ENCODE data around the gene XIRP2. TPM values are rescaled to one million over a fixed set of nuclear protein-coding genes. Genes with fewer than 3 reads are reported as not detected.

XIRP2 gene
- total RNA-seq, 1 experiment from 2014 or later: not detected

GRCh38 chr2:166844111-166844510 is 44.2 kb upstream of the XIRP2 start:
- intact Hi-C loops (cut with micrococcal nuclease): no loop called here
- DNase-seq (ENCODE audit: unreplicated experiment): no peak
- no TSS peak for BruUV-seq (replicated peaks)
- POLR2A ChIA-PET: interaction anchor here (0.5 kb wide), 1 partner anchor 662 kb away, joined by 3 read pairs; no protein-coding TSS in a partner anchor
- Mint-ChIP-seq H3K4me3 (ENCODE audit: unreplicated experiment) (no peak overlapping the region), H3K36me3 (ENCODE audit: insufficient read depth, unreplicated experiment) (no peaks in the 10 kb centered on the region), H3K9me3 (ENCODE audit: unreplicated experiment) (peaks cover 10% of the 10 kb centered on the region), H3K27ac (ENCODE audit: low read depth, unreplicated experiment) (no peak overlapping the region), H3K27me3 (ENCODE audit: insufficient read depth, unreplicated experiment) (peaks cover 12% of the 10 kb centered on the region), H3K4me1 (ENCODE audit: insufficient read depth, unreplicated experiment) (no peaks in the 10 kb centered on the region)
- no peak for TF ChIP-seq CTCF (IDR thresholded peaks at IDR 0.05; ENCODE audit: unreplicated experiment)
- CTCF ChIA-PET: no interaction called here

GRCh38 chr2:166862468-166863132 is 25.7 kb upstream of the XIRP2 start:
- peaks cover 30% of the 10 kb centered on the region for H3K27me3 Mint-ChIP-seq (ENCODE audit: insufficient read depth, unreplicated experiment)

GRCh38 chr2:166867874-166868514 is 20.3 kb upstream of the XIRP2 start:
- CTCF ChIA-PET: interaction anchor here (0.7 kb wide), 1 partner anchor 31 kb away, joined by 3 read pairs; no protein-coding TSS in a partner anchor
- H3K4me3 Mint-ChIP-seq (ENCODE audit: unreplicated experiment): no peak overlapping the region
- no peaks in the 10 kb centered on the region for H3K4me1 Mint-ChIP-seq (ENCODE audit: insufficient read depth, unreplicated experiment)
- intact Hi-C loops (cut with micrococcal nuclease): no loop called here
- H3K36me3 Mint-ChIP-seq (ENCODE audit: insufficient read depth, unreplicated experiment): no peaks in the 10 kb centered on the region
- no peaks in the 10 kb centered on the region for H3K9me3 Mint-ChIP-seq (ENCODE audit: unreplicated experiment)
- no peak for TF ChIP-seq CTCF (IDR thresholded peaks at IDR 0.05; ENCODE audit: unreplicated experiment)
- POLR2A ChIA-PET: no interaction called here
- peaks cover 65% of the 10 kb centered on the region for H3K27me3 Mint-ChIP-seq (ENCODE audit: insufficient read depth, unreplicated experiment)
- H3K27ac Mint-ChIP-seq (ENCODE audit: low read depth, unreplicated experiment): no peak overlapping the region
- DNase-seq (ENCODE audit: unreplicated experiment): no peak
- no TSS peak for BruUV-seq (replicated peaks)

More at GRCh38 chr2:166862468-166863132, 25.7 kb upstream of the XIRP2 start:
- Mint-ChIP-seq H3K4me1 (ENCODE audit: insufficient read depth, unreplicated experiment) (no peaks in the 10 kb centered on the region), H3K9me3 (ENCODE audit: unreplicated experiment) (no peaks in the 10 kb centered on the region), H3K36me3 (ENCODE audit: insufficient read depth, unreplicated experiment) (no peaks in the 10 kb centered on the region), H3K4me3 (ENCODE audit: unreplicated experiment) (no peak overlapping the region), H3K27ac (ENCODE audit: low read depth, unreplicated experiment) (no peak overlapping the region)
- CTCF ChIA-PET: no interaction called here
- intact Hi-C loops (cut with micrococcal nuclease): no loop called here
- no peak for TF ChIP-seq CTCF (IDR thresholded peaks at IDR 0.05; ENCODE audit: unreplicated experiment)
- no peak for DNase-seq (ENCODE audit: unreplicated experiment)
- BruUV-seq (replicated peaks): no TSS peak
- POLR2A ChIA-PET: no interaction called here

GRCh38 chr2:166870346-166870745 is 17.9 kb upstream of the XIRP2 start:
- Mint-ChIP-seq H3K27ac (ENCODE audit: low read depth, unreplicated experiment) (no peak overlapping the region), H3K36me3 (ENCODE audit: insufficient read depth, unreplicated experiment) (no peaks in the 10 kb centered on the region), H3K4me1 (ENCODE audit: insufficient read depth, unreplicated experiment) (no peaks in the 10 kb centered on the region), H3K9me3 (ENCODE audit: unreplicated experiment) (no peaks in the 10 kb centered on the region), H3K4me3 (ENCODE audit: unreplicated experiment) (no peak overlapping the region), H3K27me3 (ENCODE audit: insufficient read depth, unreplicated experiment) (peaks cover 58% of the 10 kb centered on the region)
- no peak for TF ChIP-seq CTCF (IDR thresholded peaks at IDR 0.05; ENCODE audit: unreplicated experiment)
- no peak for DNase-seq (ENCODE audit: unreplicated experiment)
- no TSS peak for BruUV-seq (replicated peaks)
- POLR2A ChIA-PET: no interaction called here
- CTCF ChIA-PET: no interaction called here
- intact Hi-C loops (cut with micrococcal nuclease): no loop called here

Data from MCF 10A (cell line).